Caco-2 (cell line): ENCODE measurements around the gene OPN1MW2. TPM values are rescaled to one million over a fixed set of nuclear protein-coding genes. Genes with fewer than 3 reads are reported as not detected.
"Not testable (repeated sequence)": the region's sequence is repeated elsewhere in the genome, so short reads cannot be mapped to it uniquely, and the experiment has no call there.

ENCODE experiments used
- BruUV-seq: library from RNA; stranded (reverse); fragments of 400-500 nt; replicated peaks from 2 replicates; lab custom pipeline; 2021; lab: Mats Ljungman, UMichigan
- CTCF ChIA-PET: fragments of 300-600 bp; sonication (Branson Sonifier 250); formaldehyde crosslinking; loops from one replicate; lab custom pipeline; 2022; ENCODE audit warnings: antibody characterized with exemption; lab: Charles Lee
- POLR2A ChIA-PET: fragments of 300-600 bp; sonication (Branson Sonifier 250); formaldehyde crosslinking; loops from one replicate; lab custom pipeline; 2022; ENCODE audit warnings: antibody characterized with exemption; lab: Charles Lee
- DNase-seq, 2 experiments: peaks; one replicate each; pipeline versions ENCODE4 v3.0.0 to v3.0.0-alpha.2; 2020 to 2022
- H3K27me3 ChIP-seq: replicated peaks from 2 replicates; pipeline ENCODE4 v1.6.0; 2011; ENCODE audit warnings: low read length; ENCODE audit not compliant: control insufficient read depth, insufficient read depth
- H3K36me3 ChIP-seq: 2 replicates; pipeline ENCODE4 v1.5.1; 2011; ENCODE audit warnings: low read length; ENCODE audit not compliant: control insufficient read depth, insufficient read depth
- H3K4me1 ChIP-seq: fragments of 250-450 bp; sonication (Bioruptor Pico); 2 replicates; pipeline ENCODE4 v1.5.1; 2020; ENCODE audit warnings: mild to moderate bottlenecking
- H3K4me3 ChIP-seq: 2 replicates; pipeline ENCODE4 v1.5.1; 2011; ENCODE audit warnings: low read depth, mild to moderate bottlenecking, control low read depth, low read length
- H3K9me3 ChIP-seq: fragments of 250-450 bp; sonication (Bioruptor Pico); 2 replicates; pipeline ENCODE4 v1.5.1; 2020; ENCODE audit warnings: mild to moderate bottlenecking, moderate library complexity
- H3K27ac Mint-ChIP-seq: one replicate; pipeline ENCODE4 v1.8.0; 2022; ENCODE audit warnings: mixed read lengths; ENCODE audit not compliant: unreplicated experiment
- H3K27me3 Mint-ChIP-seq: one replicate; pipeline ENCODE4 v1.8.0; 2022; ENCODE audit warnings: mixed read lengths; ENCODE audit not compliant: insufficient read depth, unreplicated experiment
- H3K36me3 Mint-ChIP-seq: one replicate; pipeline ENCODE4 v1.8.0; 2022; ENCODE audit warnings: mild to moderate bottlenecking, mixed read lengths; ENCODE audit not compliant: insufficient read depth, unreplicated experiment
- H3K4me1 Mint-ChIP-seq: one replicate; pipeline ENCODE4 v1.8.0; 2022; ENCODE audit warnings: low read depth, mixed read lengths; ENCODE audit not compliant: unreplicated experiment
- H3K4me3 Mint-ChIP-seq: one replicate; pipeline ENCODE4 v1.8.0; 2022; ENCODE audit warnings: mild to moderate bottlenecking, moderate library complexity, mixed read lengths; ENCODE audit not compliant: unreplicated experiment
- H3K9me3 Mint-ChIP-seq: one replicate; pipeline ENCODE4 v1.8.0; 2022; ENCODE audit warnings: mixed read lengths; ENCODE audit not compliant: unreplicated experiment
- intact Hi-C: fragments of 100-400 bp; cut with micrococcal nuclease; formaldehyde crosslinking; loops from one replicate; pipeline ENCODE4 v1.10.0; 2022; ENCODE audit not compliant: unreplicated experiment
- total RNA-seq: library from RNA; stranded (reverse); gene quantifications from 2 replicates; pipeline ENCODE4 v1.2.3, GENCODE V29; 2022

Gene OPN1MW2
- total RNA-seq, 1 experiment from 2014 or later, result not detected

GRCh38 chrX:154196466-154196865, 23.1 kb upstream of the OPN1MW2 start:
- H3K27me3 Mint-ChIP-seq, H3K9me3 Mint-ChIP-seq, CTCF ChIA-PET, H3K4me1 Mint-ChIP-seq, H3K4me1 ChIP-seq, H3K9me3 ChIP-seq, H3K4me3 Mint-ChIP-seq, H3K27ac Mint-ChIP-seq, BruUV-seq, H3K36me3 ChIP-seq, H3K27me3 ChIP-seq, intact Hi-C loops, H3K4me3 ChIP-seq, POLR2A ChIA-PET, H3K36me3 Mint-ChIP-seq, DNase-seq: not testable (repeated sequence)

GRCh38 chrX:154209670-154210418, 9.7 kb upstream of the OPN1MW2 start:
- BruUV-seq, H3K4me3 Mint-ChIP-seq, H3K36me3 ChIP-seq, H3K4me3 ChIP-seq, H3K9me3 ChIP-seq, H3K27me3 Mint-ChIP-seq, H3K4me1 ChIP-seq, H3K9me3 Mint-ChIP-seq, POLR2A ChIA-PET, DNase-seq, CTCF ChIA-PET, H3K27me3 ChIP-seq, H3K4me1 Mint-ChIP-seq, intact Hi-C loops, H3K27ac Mint-ChIP-seq, H3K36me3 Mint-ChIP-seq: not testable (repeated sequence)

- H3K9me3 Mint-ChIP-seq, BruUV-seq, POLR2A ChIA-PET, H3K27me3 Mint-ChIP-seq, H3K4me3 ChIP-seq, H3K4me1 ChIP-seq, H3K27ac Mint-ChIP-seq, H3K27me3 ChIP-seq, CTCF ChIA-PET, H3K4me1 Mint-ChIP-seq, intact Hi-C loops, DNase-seq, H3K9me3 ChIP-seq, H3K36me3 Mint-ChIP-seq, H3K36me3 ChIP-seq, H3K4me3 Mint-ChIP-seq: not testable (repeated sequence)
Observed at GRCh38 chrX:154211057-154211456, 8.5 kb upstream of the OPN1MW2 start.

GRCh38 chrX:154211499-154211898, 8.1 kb upstream of the OPN1MW2 start:
- H3K36me3 Mint-ChIP-seq, H3K36me3 ChIP-seq, DNase-seq, H3K9me3 ChIP-seq, H3K27me3 Mint-ChIP-seq, H3K4me3 Mint-ChIP-seq, BruUV-seq, intact Hi-C loops, H3K9me3 Mint-ChIP-seq, CTCF ChIA-PET, H3K27me3 ChIP-seq, H3K4me1 ChIP-seq, H3K4me1 Mint-ChIP-seq, H3K27ac Mint-ChIP-seq, POLR2A ChIA-PET, H3K4me3 ChIP-seq: not testable (repeated sequence)

GRCh38 chrX:154225292-154225691, 5.7 kb downstream of the OPN1MW2 start:
- H3K4me3 ChIP-seq, intact Hi-C loops, POLR2A ChIA-PET, H3K27ac Mint-ChIP-seq, H3K4me3 Mint-ChIP-seq, H3K27me3 Mint-ChIP-seq, H3K36me3 Mint-ChIP-seq, H3K27me3 ChIP-seq, H3K4me1 ChIP-seq, DNase-seq, BruUV-seq, H3K9me3 ChIP-seq, H3K4me1 Mint-ChIP-seq, H3K9me3 Mint-ChIP-seq, CTCF ChIA-PET, H3K36me3 ChIP-seq: not testable (repeated sequence)

GRCh38 chrX:154226706-154227105, 7.2 kb downstream of the OPN1MW2 start:
- H3K27ac Mint-ChIP-seq, H3K4me3 Mint-ChIP-seq, H3K9me3 ChIP-seq, H3K27me3 Mint-ChIP-seq, H3K36me3 ChIP-seq, DNase-seq, H3K4me1 Mint-ChIP-seq, H3K4me1 ChIP-seq, H3K4me3 ChIP-seq, intact Hi-C loops, CTCF ChIA-PET, H3K27me3 ChIP-seq, POLR2A ChIA-PET, H3K9me3 Mint-ChIP-seq, BruUV-seq, H3K36me3 Mint-ChIP-seq: not testable (repeated sequence)

GRCh38 chrX:154231443-154231842, 11.9 kb downstream of the OPN1MW2 start:
- H3K27ac Mint-ChIP-seq, H3K36me3 Mint-ChIP-seq, CTCF ChIA-PET, H3K4me3 ChIP-seq, H3K9me3 Mint-ChIP-seq, BruUV-seq, POLR2A ChIA-PET, intact Hi-C loops, H3K27me3 Mint-ChIP-seq, H3K4me1 ChIP-seq, H3K4me3 Mint-ChIP-seq, DNase-seq, H3K4me1 Mint-ChIP-seq, H3K9me3 ChIP-seq, H3K27me3 ChIP-seq, H3K36me3 ChIP-seq: not testable (repeated sequence)
